ENCODE results near the gene FGF9.

FGF9 gene

GRCh38 chr13:21747456-21747855 lies 76.6 kb downstream of the FGF9 start:
- DNase-seq (ENCODE audit: extremely low read depth, insufficient read length) = no peak
- Histone ChIP-seq H3K27me3 (replicated peaks; ENCODE audit: control insufficient read depth, insufficient read depth, low read length) (no peaks in the 10 kb centered on the region; the same call in 1 of the 2 replicates), H3K36me3 (ENCODE audit: control insufficient read depth, insufficient read depth, low read length) (no peaks in the 10 kb centered on the region), H3K4me3 (replicated peaks; ENCODE audit: low read depth, low read length) (no peak overlapping the region)
- TF ChIP-seq CTCF (IDR thresholded peaks at IDR 0.05; ENCODE audit: insufficient read depth, low read length, poor library complexity, severe bottlenecking) = no peak

DNA sequence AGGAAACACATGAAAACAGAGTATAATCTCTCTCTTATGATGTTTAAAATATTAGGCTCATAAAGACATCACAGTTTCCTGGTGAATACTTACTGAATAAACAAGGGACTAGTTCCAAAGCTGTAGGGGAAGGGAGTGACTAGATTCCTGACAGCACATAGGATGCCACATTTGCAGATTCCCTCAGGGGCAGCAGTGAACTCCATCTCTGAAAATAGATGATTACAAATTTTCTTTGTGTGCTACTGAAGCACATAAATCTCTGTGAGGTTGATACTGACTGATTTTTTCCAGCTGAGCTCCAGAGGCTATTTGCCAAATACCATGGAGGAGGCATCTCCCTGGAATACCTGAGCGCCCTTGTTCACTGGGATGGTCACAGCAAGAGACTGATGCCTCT lies 77.3 kb downstream of the FGF9 start:
- Histone ChIP-seq H3K4me3 (replicated peaks; ENCODE audit: low read depth, low read length) (no peak overlapping the region), H3K36me3 (ENCODE audit: control insufficient read depth, insufficient read depth, low read length) (no peaks in the 10 kb centered on the region), H3K27me3 (replicated peaks; ENCODE audit: control insufficient read depth, insufficient read depth, low read length) (no peaks in the 10 kb centered on the region)
- DNase-seq (ENCODE audit: extremely low read depth, insufficient read length) = no peak
- no peak for TF ChIP-seq CTCF (IDR thresholded peaks at IDR 0.05; ENCODE audit: insufficient read depth, low read length, poor library complexity, severe bottlenecking)

DNA sequence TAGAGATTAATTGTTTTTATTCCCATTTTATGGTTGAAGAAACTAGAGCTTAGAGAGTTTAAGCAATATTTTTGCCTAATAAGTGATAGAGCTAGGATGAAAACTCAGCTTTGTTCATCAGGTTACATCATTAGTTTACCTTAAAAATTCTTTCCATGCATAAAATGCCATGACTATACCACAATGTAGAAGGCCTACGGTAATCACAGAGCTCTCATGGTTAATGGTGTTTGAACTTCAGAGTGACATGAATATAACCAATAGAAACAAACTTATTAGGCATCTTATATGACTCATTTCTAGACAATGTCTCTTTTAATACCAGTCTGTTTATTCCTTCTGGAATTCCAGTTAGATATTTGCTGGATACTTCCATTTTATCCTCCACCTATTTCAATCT lies 78.5 kb downstream of the FGF9 start:
- no peak for DNase-seq (ENCODE audit: extremely low read depth, insufficient read length)
- H3K27me3 ChIP-seq (replicated peaks; ENCODE audit: control insufficient read depth, insufficient read depth, low read length) = no peaks in the 10 kb centered on the region

GRCh38 chr13:21752501-21752900 lies 81.6 kb downstream of the FGF9 start:
- no peak overlapping the region for H3K4me3 ChIP-seq (replicated peaks; ENCODE audit: low read depth, low read length)
- no peaks in the 10 kb centered on the region for H3K27me3 ChIP-seq (replicated peaks; ENCODE audit: control insufficient read depth, insufficient read depth, low read length)
- no peak for TF ChIP-seq CTCF (IDR thresholded peaks at IDR 0.05; ENCODE audit: insufficient read depth, low read length, poor library complexity, severe bottlenecking)
- no peaks in the 10 kb centered on the region for H3K36me3 ChIP-seq (ENCODE audit: control insufficient read depth, insufficient read depth, low read length)
- DNase-seq (ENCODE audit: extremely low read depth, insufficient read length) = no peak

More for the DNA sequence above, 78.5 kb downstream of the FGF9 start:
- no peaks in the 10 kb centered on the region for H3K36me3 ChIP-seq (ENCODE audit: control insufficient read depth, insufficient read depth, low read length)
- TF ChIP-seq CTCF (IDR thresholded peaks at IDR 0.05; ENCODE audit: insufficient read depth, low read length, poor library complexity, severe bottlenecking) = no peak
- no peak overlapping the region for H3K4me3 ChIP-seq (replicated peaks; ENCODE audit: low read depth, low read length)

DNA sequence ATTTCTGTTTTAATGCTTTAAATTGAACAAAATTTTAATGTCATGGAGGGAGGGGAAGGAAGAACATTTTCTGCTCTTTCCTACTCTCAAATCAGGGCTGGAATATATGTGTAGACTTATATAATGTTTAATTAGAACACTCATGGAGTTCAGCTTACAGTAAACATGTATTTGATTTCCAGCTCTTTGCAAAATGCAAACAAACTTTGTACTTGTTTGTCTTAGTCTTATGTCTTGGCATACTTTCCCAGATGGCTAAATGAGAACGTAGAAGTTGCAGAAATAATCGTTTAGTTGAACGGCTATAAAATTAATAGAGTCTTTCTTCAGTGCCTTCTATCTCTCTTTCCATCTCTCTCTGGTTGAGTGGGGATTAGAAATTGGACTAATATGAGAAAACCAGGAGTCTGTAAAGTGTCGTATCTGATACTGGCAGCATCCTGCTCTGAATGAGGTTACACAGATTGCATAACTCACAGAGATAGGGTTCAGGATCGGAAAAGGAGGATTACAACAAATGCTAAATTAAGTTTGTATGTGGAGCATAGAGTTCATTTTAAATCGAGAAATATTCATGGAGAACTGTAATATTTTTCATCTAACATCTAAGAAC lies 82.3 kb downstream of the FGF9 start:
- Histone ChIP-seq H3K4me3 (replicated peaks; ENCODE audit: low read depth, low read length) (no peak overlapping the region), H3K27me3 (replicated peaks; ENCODE audit: control insufficient read depth, insufficient read depth, low read length) (no peaks in the 10 kb centered on the region), H3K36me3 (ENCODE audit: control insufficient read depth, insufficient read depth, low read length) (no peaks in the 10 kb centered on the region)
- DNase-seq (ENCODE audit: extremely low read depth, insufficient read length) = no peak
- TF ChIP-seq CTCF (IDR thresholded peaks at IDR 0.05; ENCODE audit: insufficient read depth, low read length, poor library complexity, severe bottlenecking) = no peak

Data from GM06990 (cell line).